Caco-2 (cell line): ENCODE measurements around the gene NUDT13. TPM values are rescaled to one million over a fixed set of nuclear protein-coding genes. Genes with fewer than 3 reads are reported as not detected.
"Not testable (repeated sequence)": the region's sequence is repeated elsewhere in the genome, so short reads cannot be mapped to it uniquely, and the experiment has no call there.

Source experiments
- BruUV-seq: library from RNA; stranded (reverse); fragments of 400-500 nt; replicated peaks from 2 replicates; lab custom pipeline; 2021; lab: Mats Ljungman, UMichigan
- CTCF ChIA-PET: fragments of 300-600 bp; sonication (Branson Sonifier 250); formaldehyde crosslinking; loops from one replicate; lab custom pipeline; 2022; ENCODE audit warnings: antibody characterized with exemption; lab: Charles Lee
- POLR2A ChIA-PET: fragments of 300-600 bp; sonication (Branson Sonifier 250); formaldehyde crosslinking; loops from one replicate; lab custom pipeline; 2022; ENCODE audit warnings: antibody characterized with exemption; lab: Charles Lee
- DNase-seq, 2 experiments: peaks; one replicate each; pipeline versions ENCODE4 v3.0.0 to v3.0.0-alpha.2; 2020 to 2022
- H3K27me3 ChIP-seq: replicated peaks from 2 replicates; pipeline ENCODE4 v1.6.0; 2011; ENCODE audit warnings: low read length; ENCODE audit not compliant: control insufficient read depth, insufficient read depth
- H3K36me3 ChIP-seq: 2 replicates; pipeline ENCODE4 v1.5.1; 2011; ENCODE audit warnings: low read length; ENCODE audit not compliant: control insufficient read depth, insufficient read depth
- H3K4me1 ChIP-seq: fragments of 250-450 bp; sonication (Bioruptor Pico); 2 replicates; pipeline ENCODE4 v1.5.1; 2020; ENCODE audit warnings: mild to moderate bottlenecking
- H3K4me3 ChIP-seq: 2 replicates; pipeline ENCODE4 v1.5.1; 2011; ENCODE audit warnings: low read depth, mild to moderate bottlenecking, control low read depth, low read length
- H3K9me3 ChIP-seq: fragments of 250-450 bp; sonication (Bioruptor Pico); 2 replicates; pipeline ENCODE4 v1.5.1; 2020; ENCODE audit warnings: mild to moderate bottlenecking, moderate library complexity
- H3K27ac Mint-ChIP-seq: one replicate; pipeline ENCODE4 v1.8.0; 2022; ENCODE audit warnings: mixed read lengths; ENCODE audit not compliant: unreplicated experiment
- H3K27me3 Mint-ChIP-seq: one replicate; pipeline ENCODE4 v1.8.0; 2022; ENCODE audit warnings: mixed read lengths; ENCODE audit not compliant: insufficient read depth, unreplicated experiment
- H3K36me3 Mint-ChIP-seq: one replicate; pipeline ENCODE4 v1.8.0; 2022; ENCODE audit warnings: mild to moderate bottlenecking, mixed read lengths; ENCODE audit not compliant: insufficient read depth, unreplicated experiment
- H3K4me1 Mint-ChIP-seq: one replicate; pipeline ENCODE4 v1.8.0; 2022; ENCODE audit warnings: low read depth, mixed read lengths; ENCODE audit not compliant: unreplicated experiment
- H3K4me3 Mint-ChIP-seq: one replicate; pipeline ENCODE4 v1.8.0; 2022; ENCODE audit warnings: mild to moderate bottlenecking, moderate library complexity, mixed read lengths; ENCODE audit not compliant: unreplicated experiment
- H3K9me3 Mint-ChIP-seq: one replicate; pipeline ENCODE4 v1.8.0; 2022; ENCODE audit warnings: mixed read lengths; ENCODE audit not compliant: unreplicated experiment
- CTCF ChIP-seq, 2 experiments: fragments of 200-600 bp in 1 of 2; IDR thresholded peaks; 1 replicate in 1 of 2; 2 replicates in 1 of 2; pipeline versions ENCODE4 v1.5.1 to v1.8.0; 2011 to 2022; ENCODE audit warnings: antibody characterized with exemption in 1 of 2, control low read depth in 1 of 2, inconsistent platforms in 1 of 2, low read depth in 1 of 2, low read length in 1 of 2, mild to moderate bottlenecking in 1 of 2, moderate library complexity in 1 of 2; ENCODE audit not compliant: insufficient read depth in 1 of 2, severe bottlenecking in 1 of 2, unreplicated experiment in 1 of 2
- intact Hi-C: fragments of 100-400 bp; cut with micrococcal nuclease; formaldehyde crosslinking; loops from one replicate; pipeline ENCODE4 v1.10.0; 2022; ENCODE audit not compliant: unreplicated experiment
- total RNA-seq: library from RNA; stranded (reverse); gene quantifications from 2 replicates; pipeline ENCODE4 v1.2.3, GENCODE V29; 2022

The NUDT13 gene
- total RNA-seq, 1 experiment from 2014 or later, result 6.5 TPM

DNA sequence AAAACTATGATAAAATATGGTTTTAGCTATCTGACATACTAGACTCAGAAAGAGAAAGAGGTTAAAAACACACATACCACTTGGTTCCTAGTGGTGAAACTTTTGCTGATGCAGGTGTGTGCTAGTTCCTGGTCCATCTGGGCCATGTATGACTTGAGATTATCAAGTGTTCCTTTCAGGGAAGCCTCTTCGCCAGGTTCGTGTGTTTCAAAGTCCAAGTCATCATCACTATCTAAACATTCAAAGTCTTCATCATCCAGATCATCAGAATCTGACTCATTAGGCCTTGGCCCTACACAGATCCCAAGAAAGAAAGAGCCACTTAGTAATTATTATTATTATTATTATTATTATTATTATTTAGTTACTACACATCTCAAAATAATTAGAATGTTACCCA, 26.4 kb downstream of the NUDT13 start:
- peaks cover 23% of the 10 kb centered on the region for H3K4me1 Mint-ChIP-seq
- CTCF ChIA-PET, result no interaction called here
- POLR2A ChIA-PET, result no interaction called here
- peak in 1 of 2 experiments; percentile 22 for DNase-seq
- Histone ChIP-seq H3K27me3 (no peaks in the 10 kb centered on the region), H3K36me3 (peaks cover 4% of the 10 kb centered on the region), H3K4me1 (peaks cover 25% of the 10 kb centered on the region), H3K9me3 (no peaks in the 10 kb centered on the region), H3K4me3 (no peak overlapping the region)
- no peak for TF ChIP-seq CTCF (IDR thresholded peaks at IDR 0.05; ENCODE audit: insufficient read depth in 1 of 2, low read depth in 1 of 2, low read length in 1 of 2, severe bottlenecking in 1 of 2, unreplicated experiment in 1 of 2)
- no peaks in the 10 kb centered on the region for H3K9me3 Mint-ChIP-seq
- no peaks in the 10 kb centered on the region for H3K27me3 Mint-ChIP-seq
- no TSS peak for BruUV-seq
- intact Hi-C loops, result no loop called here
- H3K4me3 Mint-ChIP-seq, result no peak overlapping the region
- no peak overlapping the region for H3K27ac Mint-ChIP-seq
- peaks cover 95% of the 10 kb centered on the region for H3K36me3 Mint-ChIP-seq

DNA sequence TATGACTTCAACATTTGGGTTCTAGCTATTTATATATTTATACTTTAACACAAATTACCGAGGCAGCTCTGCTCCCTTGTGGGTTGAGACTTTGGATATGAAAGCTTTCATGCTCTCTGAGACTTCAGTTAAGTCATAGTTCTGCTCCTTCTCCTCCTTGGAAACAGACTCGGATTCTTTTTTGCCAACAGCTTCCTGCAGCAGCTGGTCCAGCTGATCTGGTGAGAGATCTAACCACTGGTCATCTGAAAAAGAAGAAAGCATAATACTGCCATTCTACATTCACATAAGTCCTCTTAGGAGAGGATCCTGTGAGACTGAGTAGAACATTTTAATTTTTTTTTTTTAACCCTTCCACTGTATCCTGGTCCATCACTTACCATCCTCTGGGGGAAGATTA, 29.0 kb downstream of the NUDT13 start:
- no TSS peak for BruUV-seq
- H3K36me3 ChIP-seq, result peaks cover 4% of the 10 kb centered on the region
- no peak overlapping the region for H3K4me3 Mint-ChIP-seq
- peaks cover 11% of the 10 kb centered on the region for H3K4me1 Mint-ChIP-seq
- H3K36me3 Mint-ChIP-seq, result peaks cover 92% of the 10 kb centered on the region
- no peak for DNase-seq
- no peaks in the 10 kb centered on the region for H3K9me3 Mint-ChIP-seq
- TF ChIP-seq CTCF (IDR thresholded peaks at IDR 0.05; ENCODE audit: insufficient read depth in 1 of 2, low read depth in 1 of 2, low read length in 1 of 2, severe bottlenecking in 1 of 2, unreplicated experiment in 1 of 2), result no peak
- ChIA-PET POLR2A (interaction anchor here (0.6 kb wide), 1 partner anchor 23 kb away, joined by 4 read pairs; no protein-coding TSS in a partner anchor), CTCF (no interaction called here)
- peaks cover 6% of the 10 kb centered on the region for H3K4me1 ChIP-seq
- intact Hi-C loops, result no loop called here
- H3K27me3 ChIP-seq, result no peaks in the 10 kb centered on the region
- H3K27me3 Mint-ChIP-seq, result no peaks in the 10 kb centered on the region
- no peak overlapping the region for H3K27ac Mint-ChIP-seq
- no peaks in the 10 kb centered on the region for H3K9me3 ChIP-seq
- no peak overlapping the region for H3K4me3 ChIP-seq

GRCh38 chr10:73141603-73142002, 31.3 kb downstream of the NUDT13 start:
- ChIA-PET CTCF (no interaction called here), POLR2A (interaction anchor here (0.7 kb wide), 1 partner anchor 348 kb away, joined by 5 read pairs; no protein-coding TSS in a partner anchor)
- Mint-ChIP-seq H3K36me3 (peaks cover 90% of the 10 kb centered on the region), H3K4me3 (no peak overlapping the region), H3K9me3 (no peaks in the 10 kb centered on the region), H3K4me1 (peaks cover 8% of the 10 kb centered on the region), H3K27me3 (no peaks in the 10 kb centered on the region), H3K27ac (no peak overlapping the region)
- Histone ChIP-seq H3K9me3 (no peaks in the 10 kb centered on the region), H3K27me3 (no peaks in the 10 kb centered on the region), H3K4me3 (no peak overlapping the region), H3K4me1 (peaks cover under 1% of the 10 kb centered on the region), H3K36me3 (no peaks in the 10 kb centered on the region; the same call in 1 of the 2 replicates)
- no peak for TF ChIP-seq CTCF (IDR thresholded peaks at IDR 0.05; ENCODE audit: insufficient read depth in 1 of 2, low read depth in 1 of 2, low read length in 1 of 2, severe bottlenecking in 1 of 2, unreplicated experiment in 1 of 2)
- no TSS peak for BruUV-seq
- intact Hi-C loops, result no loop called here
- no peak for DNase-seq

- H3K36me3 ChIP-seq, H3K27me3 ChIP-seq, H3K4me3 Mint-ChIP-seq, H3K9me3 ChIP-seq, DNase-seq, CTCF ChIA-PET, H3K4me1 ChIP-seq, H3K4me3 ChIP-seq, intact Hi-C loops, H3K27me3 Mint-ChIP-seq, H3K9me3 Mint-ChIP-seq, H3K27ac Mint-ChIP-seq, H3K4me1 Mint-ChIP-seq, BruUV-seq, POLR2A ChIA-PET: not testable (repeated sequence)
- H3K36me3 Mint-ChIP-seq, result peaks cover 76% of the 10 kb centered on the region
Measured at GRCh38 chr10:73150633-73151413, 40.6 kb downstream of the NUDT13 start.
